ENCODE measurements around the gene OR51E1. TPM values are rescaled to one million over a fixed set of nuclear protein-coding genes. Genes with fewer than 3 reads are reported as not detected.

The OR51E1 gene
- total RNA-seq, 2 donors from 2014 or later = 4.4 to 36.0 TPM

DNA sequence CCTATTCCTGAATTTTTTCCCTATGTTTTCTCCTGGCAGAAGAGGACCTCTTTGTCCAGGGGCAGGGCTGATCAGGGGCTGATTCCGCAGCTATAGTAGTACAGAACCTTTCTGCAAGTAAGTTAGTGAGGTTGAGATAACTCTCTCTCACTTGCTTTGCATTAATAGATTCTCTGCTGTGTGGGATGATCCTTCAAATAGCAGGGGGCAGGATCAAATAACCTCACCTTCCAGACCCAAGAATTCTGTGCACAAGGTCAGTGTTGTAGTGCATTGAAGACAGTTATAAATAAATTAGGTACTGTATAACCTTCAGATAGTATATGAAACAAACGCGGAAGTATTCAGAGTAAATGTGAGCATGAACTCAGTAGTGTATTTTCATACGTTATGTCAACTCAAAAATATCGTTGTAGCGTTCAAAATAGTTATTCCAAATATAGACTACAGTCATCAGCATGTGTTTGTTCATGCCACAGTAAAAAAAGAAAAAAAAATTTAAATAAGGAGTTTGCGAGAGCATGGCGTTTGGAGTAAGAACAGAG lies 61.1 kb downstream of the OR51E1 start:
- H3K36me3 ChIP-seq = no peaks in the 10 kb centered on the region
- H3K27ac ChIP-seq = peak overlapping the region; percentile 40 to 64
- TF ChIP-seq POLR2A (IDR thresholded peaks at IDR 0.05) (no peak), POLR2AphosphoS5 (IDR thresholded peaks at IDR 0.05) (no peak), CTCF (IDR thresholded peaks at IDR 0.05) (no peak)
- H3K27me3 ChIP-seq (replicated peaks; ENCODE audit: insufficient read depth) = no peaks in the 10 kb centered on the region
- 63% methylated on average over 8 of the region's 8 CpGs for WGBS
- no peak overlapping the region for H3K4me3 ChIP-seq
- intact Hi-C loops (cut with DNase I) = no loop called here
- no peaks in the 10 kb centered on the region for H3K9me3 ChIP-seq
- no peak for DNase-seq (ENCODE audit: low spot score)
- H3K4me1 ChIP-seq (replicated peaks) = peaks cover 5% of the 10 kb centered on the region

Other genes with a start within 250 kb of the OR51E1 start
- gene OR52K2, start 194.7 kb upstream of the OR51E1 start, total RNA-seq = not detected
- not detected for gene OR52K1, start 161.3 kb upstream of the OR51E1 start, total RNA-seq
- not detected for gene OR52M1, start 98.8 kb upstream of the OR51E1 start, total RNA-seq
- not detected for gene OR52I2, start 62.2 kb upstream of the OR51E1 start, total RNA-seq
- gene OR52I1, start 49.9 kb upstream of the OR51E1 start, total RNA-seq = not detected
- gene TRIM68, start 35.8 kb upstream of the OR51E1 start, total RNA-seq = 10 to 100 TPM; 29.1 to 36.3 TPM
- not detected for gene OR51D1, start 6.5 kb upstream of the OR51E1 start, total RNA-seq
- gene OR51E2, start 53.9 kb downstream of the OR51E1 start, total RNA-seq = 100 to 1,000 TPM in 1 of 2 donors, 10 to 100 TPM in 1; 10.6 to 100 TPM
- gene MMP26, start 60.8 kb downstream of the OR51E1 start, total RNA-seq = under 1 TPM in 1 of 2 donors, not detected in 1; 0.32 TPM
- gene OR51F1, start 126.0 kb downstream of the OR51E1 start, total RNA-seq = not detected
- gene OR52R1, start 160.4 kb downstream of the OR51E1 start, total RNA-seq = not detected
- gene OR51F2, start 177.3 kb downstream of the OR51E1 start, total RNA-seq = not detected
- not detected for gene OR51S1, start 205.2 kb downstream of the OR51E1 start, total RNA-seq
- gene OR51T1, start 237.9 kb downstream of the OR51E1 start, total RNA-seq = not detected

Data from prostate gland (tissue), 2 donors.